NCI-H524 treated with DMSO at 0.1 percent for 48 hours (cell line): ENCODE data around the gene PDGFC.
A peak's percentile ranks its signal among the peaks of the same experiment; 100 is the strongest.
"Not testable (repeated sequence)": the region's sequence is repeated elsewhere in the genome, so short reads cannot be mapped to it uniquely, and the experiment has no call there.

Source experiments
- DNase-seq: peaks from one replicate; lab custom pipeline; 2025; lab: John Stamatoyannopoulos, UW

Gene PDGFC

GRCh38 chr4:156901871-156902270 is 69.7 kb downstream of the PDGFC start:
- DNase-seq: no peak

- DNase-seq: no peak
Observed at GRCh38 chr4:156898373-156899117, 73.1 kb downstream of the PDGFC start.

- no peak for DNase-seq
Observed at GRCh38 chr4:156896527-156896926, 75.1 kb downstream of the PDGFC start.

GRCh38 chr4:156894234-156894633 is 77.4 kb downstream of the PDGFC start:
- no peak for DNase-seq

GRCh38 chr4:156892805-156893204 is 78.8 kb downstream of the PDGFC start:
- no peak for DNase-seq

- DNase-seq: no peak
Observed at GRCh38 chr4:156889616-156890594, 81.7 kb downstream of the PDGFC start.

- no peak for DNase-seq
Observed at GRCh38 chr4:156888762-156889161, 82.8 kb downstream of the PDGFC start.

- no peak for DNase-seq
Observed at GRCh38 chr4:156886481-156886880, 85.1 kb downstream of the PDGFC start.

- DNase-seq: no peak
Observed at GRCh38 chr4:156885374-156885773, 86.2 kb downstream of the PDGFC start.

GRCh38 chr4:156884183-156884582 is 87.4 kb downstream of the PDGFC start:
- DNase-seq: no peak

- no peak for DNase-seq
Observed at GRCh38 chr4:156875704-156876103, 95.9 kb downstream of the PDGFC start.

- DNase-seq: no peak
Observed at GRCh38 chr4:156875055-156875454, 96.5 kb downstream of the PDGFC start.

- no peak for DNase-seq
Observed at GRCh38 chr4:156873799-156874198, 97.8 kb downstream of the PDGFC start.

GRCh38 chr4:156870861-156871260 is 100.7 kb downstream of the PDGFC start:
- DNase-seq: no peak

- no peak for DNase-seq
Observed at GRCh38 chr4:156870131-156870530, 101.5 kb downstream of the PDGFC start.

- DNase-seq: not testable (repeated sequence)
Observed at GRCh38 chr4:156866088-156866487, 105.5 kb downstream of the PDGFC start.

- no peak for DNase-seq
Observed at GRCh38 chr4:156865451-156865850, 106.1 kb downstream of the PDGFC start.

- DNase-seq: no peak
Observed at GRCh38 chr4:156858071-156858470, 113.5 kb downstream of the PDGFC start.

GRCh38 chr4:156838761-156839160 is 132.8 kb downstream of the PDGFC start:
- peak; percentile 78 for DNase-seq

GRCh38 chr4:156837625-156838345 is 133.8 kb downstream of the PDGFC start:
- DNase-seq: no peak

- DNase-seq: no peak
Observed at GRCh38 chr4:156832886-156833285, 138.7 kb downstream of the PDGFC start.

- no peak for DNase-seq
Observed at GRCh38 chr4:156830351-156830750, 141.2 kb downstream of the PDGFC start.
